HepG2 (cell line): Measurements from ENCODE around the gene TM4SF18. TPM values are rescaled to one million over a fixed set of nuclear protein-coding genes. Genes with fewer than 3 reads are reported as not detected.

Experiments
- ATAC-seq: fragments of 200-7000 bp; cut with Tn5 transposase; 3 replicates; pipeline ENCODE4 v1.9.1; 2020; ENCODE audit warnings: mild to moderate bottlenecking, moderate library complexity
- BruUV-seq: library from RNA; stranded (reverse); fragments of 400-500 nt; replicated peaks from 2 replicates; lab custom pipeline; 2021; lab: Mats Ljungman, UMichigan
- CTCF ChIA-PET: fragments of 300-600 bp; formaldehyde crosslinking; extraction: SDS; loops from one replicate; lab custom pipeline; 2021; ENCODE audit warnings: low total read pairs, inconsistent platforms, low intra/inter-chr PET ratio; lab: Yijun Ruan, JAX
- POLR2A ChIA-PET: fragments of 350-600 bp; sonication (Branson Sonifier 250); formaldehyde crosslinking; loops from one replicate; lab custom pipeline; 2020; ENCODE audit warnings: antibody characterized with exemption, inconsistent platforms; lab: Yijun Ruan, JAX
- DNase-seq: peaks from one replicate; pipeline ENCODE4 v3.0.0-alpha.2; 2015; ENCODE audit warnings: low spot score
- FAIRE-seq: peaks from 3 replicates; lab custom pipeline; 2011; peaks lifted over from hg19 to GRCh38; lab: Jason Lieb, UNC
- H2AFZ ChIP-seq: one replicate; pipeline ENCODE4 v1.6.1; 2011; ENCODE audit warnings: low read length, inconsistent platforms
- H3K27ac ChIP-seq: fragments of 300-600 bp; 3 replicates; pipeline ENCODE4 v1.8.0; 2011; ENCODE audit warnings: mixed run types, mild to moderate bottlenecking, mixed read lengths, low read length, inconsistent platforms; ENCODE audit not compliant: insufficient read depth; ENCODE audit errors: extremely low read length
- H3K27me3 ChIP-seq, 2 experiments: fragments of 200-600 bp in 1 of 2; 2 replicates in 1 of 2; 3 replicates in 1 of 2; pipeline versions ENCODE4 v1.6.0 to v1.8.0; 2011; ENCODE audit warnings: low read length in 2 of 2, mild to moderate bottlenecking in 2 of 2, moderate library complexity in 2 of 2, inconsistent platforms in 1 of 2; ENCODE audit not compliant: insufficient read depth in 2 of 2, control insufficient read depth in 1 of 2
- H3K36me3 ChIP-seq, 2 experiments: fragments of 200-600 bp in 1 of 2; replicated peaks in 1 of 2; 2 replicates in 1 of 2; 3 replicates in 1 of 2; pipeline versions ENCODE4 v1.5.1 to v1.8.0; 2011; ENCODE audit warnings: low read length in 2 of 2, inconsistent platforms in 1 of 2; ENCODE audit not compliant: insufficient read depth in 2 of 2, control insufficient read depth in 1 of 2
- H3K4me1 ChIP-seq: 2 replicates; pipeline ENCODE4 v1.5.1; 2012; ENCODE audit warnings: low read length, inconsistent platforms; ENCODE audit not compliant: insufficient read depth
- H3K4me2 ChIP-seq: 2 replicates; pipeline ENCODE4 v1.6.0; 2011; ENCODE audit warnings: low read depth, low read length, inconsistent platforms
- H3K4me3 ChIP-seq, 3 experiments: fragments of 200-600 bp in 1 of 3; sonication (generic), shearing (Covaris generic) in 1 of 3; replicated peaks in 1 of 3; 2 replicates each; pipeline ENCODE4 v1.5.1; 2011 to 2016; ENCODE audit warnings: low read length in 3 of 3, inconsistent platforms in 2 of 3, low read depth in 2 of 3, mild to moderate bottlenecking in 2 of 3, control low read depth in 1 of 3, mixed read lengths in 1 of 3; ENCODE audit not compliant: insufficient read depth in 1 of 3
- H3K79me2 ChIP-seq: one replicate; pipeline ENCODE4 v1.6.1; 2011; ENCODE audit warnings: low read length, inconsistent platforms; ENCODE audit not compliant: insufficient read depth
- H3K9ac ChIP-seq: 2 replicates; pipeline ENCODE4 v1.6.0; 2011; ENCODE audit warnings: mild to moderate bottlenecking, low read depth, low read length, inconsistent platforms; ENCODE audit not compliant: insufficient read depth
- H3K9me3 ChIP-seq: 2 replicates; pipeline ENCODE4 v1.5.1; 2012; ENCODE audit warnings: mild to moderate bottlenecking, low read length
- H4K20me1 ChIP-seq: 2 replicates; pipeline ENCODE4 v1.6.0; 2011; ENCODE audit warnings: inconsistent platforms, mild to moderate bottlenecking, low read length, moderate library complexity; ENCODE audit not compliant: insufficient read depth
- AFF4 ChIP-seq: sonication (generic); formaldehyde crosslinking; IDR thresholded peaks from 2 replicates; pipeline ENCODE4 v1.4.0; 2020; ENCODE audit warnings: missing genetic modification reagents
- ATF1 ChIP-seq: IDR thresholded peaks from 2 replicates; pipeline ENCODE4 v1.6.1; 2016; ENCODE audit warnings: mild to moderate bottlenecking, control low read depth
- ATM ChIP-seq: fragments of 450-650 bp; IDR thresholded peaks from 2 replicates; pipeline ENCODE4 v1.7.1; 2017; ENCODE audit warnings: mild to moderate bottlenecking, borderline replicate concordance
- CHD4 ChIP-seq: fragments of 200-600 bp; sonication (generic); IDR thresholded peaks from 2 replicates; pipeline ENCODE4 v1.7.0; 2017; ENCODE audit warnings: mild to moderate bottlenecking, low read length, borderline replicate concordance
- EP300 ChIP-seq, 3 experiments: sonication (generic) in 1 of 3; formaldehyde crosslinking in 1 of 3; IDR thresholded peaks; 2 replicates each; pipeline versions ENCODE4 v1.5.1 to v1.6.1; 2011 to 2020; ENCODE audit warnings: low read depth in 2 of 3, low read length in 2 of 3, borderline replicate concordance in 1 of 3, improper control_type of control experiment in 1 of 3, mild to moderate bottlenecking in 1 of 3, missing genetic modification reagents in 1 of 3, moderate library complexity in 1 of 3
- FOSL2 ChIP-seq: sonication (generic); formaldehyde crosslinking; IDR thresholded peaks from 2 replicates; pipeline ENCODE4 v1.4.0; 2020; ENCODE audit warnings: missing genetic modification reagents
- HOMEZ ChIP-seq: IDR thresholded peaks from 2 replicates; pipeline ENCODE4 v1.6.1; 2016; ENCODE audit warnings: low read depth
- POLR2G ChIP-seq: fragments of 200-400 bp; formaldehyde crosslinking; IDR thresholded peaks from 2 replicates; pipeline ENCODE4 v1.6.1; 2018; ENCODE audit warnings: mild to moderate bottlenecking, low read depth, low read length, moderate library complexity
- PPARG ChIP-seq: conservative IDR thresholded peaks from 2 replicates; pipeline ENCODE4 v1.6.1; 2016; ENCODE audit warnings: missing biosample characterization, missing genetic modification reagents
- PRPF4 ChIP-seq: fragments of 200-400 bp; formaldehyde crosslinking; IDR thresholded peaks from 2 replicates; pipeline ENCODE4 v1.6.1; 2016; ENCODE audit warnings: low read length, low read depth; ENCODE audit not compliant: poor library complexity, severe bottlenecking
- RBM22 ChIP-seq: fragments of 200-400 bp; formaldehyde crosslinking; optimal IDR thresholded peaks from 2 replicates; pipeline ENCODE3; 2017; ENCODE audit warnings: mild to moderate bottlenecking, low read length, moderate library complexity
- SMYD3 ChIP-seq: sonication (generic); formaldehyde crosslinking; IDR thresholded peaks from 2 replicates; pipeline ENCODE4 v1.8.1; 2023; ENCODE audit warnings: mild to moderate bottlenecking, missing genetic modification reagents
- SPEN ChIP-seq: sonication (generic); formaldehyde crosslinking; IDR thresholded peaks from 2 replicates; pipeline ENCODE4 v1.5.1; 2020; ENCODE audit warnings: low read depth, mild to moderate bottlenecking, missing genetic modification reagents
- ZBTB8A ChIP-seq: sonication (generic); formaldehyde crosslinking; IDR thresholded peaks from 2 replicates; pipeline ENCODE4 v1.4.0; 2020; ENCODE audit warnings: mild to moderate bottlenecking, low read depth, missing genetic modification reagents, borderline replicate concordance
- ZNF143 ChIP-seq: sonication (generic); formaldehyde crosslinking; IDR thresholded peaks from 2 replicates; pipeline ENCODE4 v1.4.0; 2020; ENCODE audit warnings: missing genetic modification reagents
- ZNF644 ChIP-seq: IDR thresholded peaks from 2 replicates; pipeline ENCODE4 v1.6.1; 2016; ENCODE audit warnings: low read depth
- WGBS: methylation state at CpG from one replicate; pipeline ENCODE4 v1.1.6; 2017; ENCODE audit warnings: low lambda C conversion rate; 5-methylcytosine and 5-hydroxymethylcytosine counted together
- in situ Hi-C: cut with HindIII; loops from 2 replicates; pipeline ENCODE4 v1.10.0; 2017; ENCODE audit warnings: low pct_unique_long_range_greater_than_20kb; ENCODE audit not compliant: extremely low pct_ligation_motif_present
- intact Hi-C: fragments of 100-400 bp; cut with micrococcal nuclease; formaldehyde crosslinking; loops from one replicate; pipeline ENCODE4 v1.10.0; 2022; ENCODE audit not compliant: unreplicated experiment
- polyA plus RNA-seq, 8 experiments: library from polyadenylated mRNA; depleted of rRNA in 3 of 8; stranded (reverse) in 7 of 8; unstranded in 1 of 8; fragments of >200 nt; fragmentation: Illumina TruSeq in 4 of 8; extraction: Trizol in 4 of 8; gene quantifications; 2 replicates each; pipeline versions ENCODE4 v1.2.1 to v1.2.3, GENCODE V29; 2011 to 2016; ENCODE audit warnings: low read depth in 4 of 8, missing spikeins in 1 of 8, mixed read lengths in 1 of 8; ENCODE audit not compliant: insufficient read depth in 1 of 8
- total RNA-seq, 5 experiments: library from RNA; depleted of rRNA; stranded (reverse); fragments of >200 nt; fragmentation: Illumina TruSeq; extraction: Trizol; gene quantifications; 2 replicates each; pipeline ENCODE4 v1.2.3, GENCODE V29; 2016; ENCODE audit warnings: low read depth in 1 of 5

Gene TM4SF18
- total and polyA plus RNA-seq, 2 of the 13 experiments (the other 11 are each of a cell fraction or from before 2014, with no cell fraction given) = 0.15 TPM; not detected in 1

GRCh38 chr3:149368201-149368673 lies 34.8 kb upstream of the TM4SF18 start (continued):
- 0 out of 2 replicates have a peak, but pooled peaks have one; percentile 14 for TF ChIP-seq SMYD3 (CRISPR knock-in tag)
- no peak for TF ChIP-seq ZBTB8A (CRISPR knock-in tag)
- peak; percentile 72 for TF ChIP-seq AFF4 (CRISPR knock-in tag)
- peak; percentile 30; the same call in 1 of the 2 replicates for TF ChIP-seq ATF1
- peak; percentile 94 for TF ChIP-seq RBM22
- no peak for TF ChIP-seq ATM
- TF ChIP-seq PPARG = 0 out of 2 replicates have a peak, but pooled peaks have one; percentile 11

- ChIA-PET POLR2A (interaction anchor here (0.7 to 1.5 kb wide), 11 partner anchors 9 to 1370 kb away, joined by 3 to 26 read pairs (median 5); partner anchors contain the start of gene TM4SF1), CTCF (no interaction called here)
- H3K79me2 ChIP-seq = peaks cover 11% of the 10 kb centered on the region
- 52% methylated on average over 3 of the region's 3 CpGs for WGBS
- FAIRE-seq = peak; percentile 40
- H3K4me3 ChIP-seq = no peak overlapping the region
- intact Hi-C loops = loop anchor here (1.0 kb wide), 1 partner anchor 238 kb away; the partner anchor contains the start of gene HPS3
- peak; percentile 89 for ATAC-seq
- H3K9ac ChIP-seq = peak overlapping the region; percentile 44
- peak overlapping the region; percentile 27 for H3K4me2 ChIP-seq
- BruUV-seq = TSS peak; percentile 98
- no peaks in the 10 kb centered on the region for H3K27me3 ChIP-seq
- H4K20me1 ChIP-seq = no peaks in the 10 kb centered on the region
- no peak overlapping the region for H2AFZ ChIP-seq
- peak overlapping the region; percentile 67 for H3K27ac ChIP-seq
- H3K9me3 ChIP-seq = no peaks in the 10 kb centered on the region
- in situ Hi-C loops = no loop called here
- DNase-seq = peak; percentile 88
- H3K4me1 ChIP-seq = peaks cover 81% of the 10 kb centered on the region
- H3K36me3 ChIP-seq = peaks cover 2 to 10% of the 10 kb centered on the region in 2 experiments
- TF ChIP-seq ZNF143 = no peak
- TF ChIP-seq HOMEZ (CRISPR knock-in tag) = peak; percentile 33; the same call in 1 of the 2 replicates
- peak; percentile 46; the same call in 1 of the 2 replicates for TF ChIP-seq ZNF644
- TF ChIP-seq SPEN = no peak
- no peak for TF ChIP-seq PRPF4
- TF ChIP-seq EP300 (IDR thresholded peaks at IDR 0.05; ENCODE audit: low read depth in 2 of 2, low read length in 2 of 2) = 0 out of 4 replicates have a peak, but pooled peaks of 1 of the 2 experiments have one; percentile 10
- no peak for TF ChIP-seq EP300 (CRISPR knock-in tag; IDR thresholded peaks at IDR 0.05; ENCODE audit: borderline replicate concordance)
- TF ChIP-seq FOSL2 (CRISPR knock-in tag) = peak; percentile 83
- peak; percentile 78 for TF ChIP-seq POLR2G
- 0 out of 2 replicates have a peak, but pooled peaks have one; percentile 29 for TF ChIP-seq CHD4
Measured at GRCh38 chr3:149366941-149367840, 33.8 kb upstream of the TM4SF18 start.
